ENCODE measurements around the gene ICAM4.
A peak's percentile ranks its signal among the peaks of the same experiment; 100 is the strongest.

DNA sequence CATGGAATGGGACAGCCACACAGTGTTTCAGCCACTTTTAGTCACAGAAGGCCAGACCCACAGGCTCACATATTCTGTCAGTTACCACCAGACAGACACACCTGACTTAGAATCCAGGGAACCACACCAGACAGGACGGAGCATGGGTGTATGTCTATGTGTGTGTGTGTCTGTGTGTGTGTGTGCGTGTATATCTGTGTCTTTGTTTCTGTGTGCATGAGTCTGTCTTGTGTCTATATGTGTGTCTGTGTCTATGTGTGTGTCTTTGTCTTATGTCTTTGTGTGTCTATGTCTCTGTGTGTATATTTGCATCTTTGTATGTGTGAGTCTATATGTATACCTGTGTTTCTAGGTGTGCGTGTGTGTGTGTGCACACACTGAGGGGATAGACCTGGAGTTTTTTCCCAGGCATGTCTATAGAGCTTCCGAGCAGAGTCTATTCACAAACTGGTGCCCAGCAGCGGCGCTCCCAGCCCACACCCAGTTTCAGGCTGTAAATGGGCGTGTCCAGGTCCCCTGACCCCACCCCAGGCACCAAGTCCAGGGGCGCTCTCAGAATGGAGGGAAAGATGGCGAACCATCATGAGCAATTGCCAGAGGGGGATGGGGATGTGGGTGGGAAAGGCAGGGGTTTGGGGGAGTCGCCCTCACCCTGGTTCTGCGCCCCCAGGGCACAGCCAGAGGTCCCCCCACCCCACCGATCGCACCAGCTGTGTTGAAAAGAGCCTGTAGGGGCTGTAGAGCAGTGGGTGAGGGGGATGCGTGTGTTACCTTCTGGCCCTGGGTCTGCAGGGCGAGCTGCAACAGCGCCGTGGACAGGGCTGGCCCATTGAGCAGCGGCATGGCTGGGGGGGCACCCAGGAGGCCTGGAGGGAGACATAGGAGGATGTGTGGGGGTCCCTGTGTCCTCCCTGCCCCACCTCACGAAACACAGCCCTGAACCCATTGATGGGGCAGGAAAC lies 35.4 kb downstream of the ICAM4 start:
- TF ChIP-seq SP2 (IDR thresholded peaks at IDR 0.05; ENCODE audit: low read length) = no peak
- no peak for TF ChIP-seq YY1 (IDR thresholded peaks at IDR 0.05; ENCODE audit: low read depth, low read length)
- TF ChIP-seq ZNF274 (IDR thresholded peaks at IDR 0.05; ENCODE audit: borderline replicate concordance, extremely low read depth, low read length) = no peak
- no peak for TF ChIP-seq CTCF (IDR thresholded peaks at IDR 0.05; ENCODE audit: control extremely low read depth in 1 of 3, insufficient read depth in 1 of 3, low read depth in 1 of 3, low read length in 3 of 3)
- no peak for TF ChIP-seq CEBPB (IDR thresholded peaks at IDR 0.05; ENCODE audit: low read depth, low read length)
- TF ChIP-seq KDM5A (IDR thresholded peaks at IDR 0.05; ENCODE audit: low read length) = no peak
- TF ChIP-seq RFX5 (IDR thresholded peaks at IDR 0.05; ENCODE audit: borderline replicate concordance, low read depth, low read length) = no peak
- 0 out of 2 replicates have a peak, but pooled peaks have one; percentile 31 for TF ChIP-seq POLR2AphosphoS5 (IDR thresholded peaks at IDR 0.05; ENCODE audit: low read depth, low read length)
- TF ChIP-seq SUZ12 (IDR thresholded peaks at IDR 0.05; ENCODE audit: low read length) = no peak
- no peak for TF ChIP-seq CHD2 (IDR thresholded peaks at IDR 0.05; ENCODE audit: low read length)
- no peak for TF ChIP-seq EP300 (IDR thresholded peaks at IDR 0.05; ENCODE audit: borderline replicate concordance in 1 of 2, low read depth in 2 of 2, low read length in 2 of 2)
- TF ChIP-seq SIX5 (IDR thresholded peaks at IDR 0.05; ENCODE audit: low read depth, low read length) = no peak
- no peak for TF ChIP-seq RBBP5 (IDR thresholded peaks at IDR 0.05; ENCODE audit: borderline replicate concordance, low read depth, low read length)
- TF ChIP-seq HDAC6 (IDR thresholded peaks at IDR 0.05; ENCODE audit: low read depth, low read length) = no peak
